SH-SY5Y (cell line): ENCODE data around the gene CCER1.

Experiments
- GATA2 ChIP-seq: IDR thresholded peaks from 2 replicates; pipeline ENCODE4 v1.6.1; 2011; ENCODE audit warnings: mild to moderate bottlenecking, low read depth, low read length
- GATA3 ChIP-seq: IDR thresholded peaks from 2 replicates; pipeline ENCODE4 v1.6.1; 2011; ENCODE audit warnings: low read depth, mild to moderate bottlenecking, low read length, moderate library complexity

- TF ChIP-seq GATA3 (no peak), GATA2 (no peak)
Measured at GRCh38 chr12:90959032-90959431, 4.1 kb upstream of the CCER1 start.
